GM23248 (cell line): ENCODE data around the gene LDB2. TPM values are rescaled to one million over a fixed set of nuclear protein-coding genes. Genes with fewer than 3 reads are reported as not detected.
"Not testable (repeated sequence)": the region's sequence is repeated elsewhere in the genome, so short reads cannot be mapped to it uniquely, and the experiment has no call there.

ENCODE experiments used
- DNase-seq: peaks from one replicate; pipeline ENCODE4 v3.0.0-alpha.2; 2015
- H2AFZ ChIP-seq: fragments of 200-600 bp; sonication (generic); 2 replicates; pipeline ENCODE4 v1.6.1; 2016; ENCODE audit warnings: antibody characterized with exemption
- H3F3A ChIP-seq: fragments of 200-600 bp; sonication (generic); 2 replicates; pipeline ENCODE4 v1.6.1; 2016; ENCODE audit warnings: mild to moderate bottlenecking, antibody characterized with exemption, mixed run types; ENCODE audit not compliant: insufficient read depth
- H3K27ac ChIP-seq: fragments of 200-600 bp; sonication (generic); 2 replicates; pipeline ENCODE4 v1.5.1; 2016; ENCODE audit warnings: mild to moderate bottlenecking
- H3K27me3 ChIP-seq: fragments of 200-600 bp; sonication (generic); replicated peaks from 2 replicates; pipeline ENCODE4 v1.6.1; 2016; ENCODE audit warnings: mild to moderate bottlenecking; ENCODE audit not compliant: insufficient read depth
- H3K36me3 ChIP-seq: fragments of 200-600 bp; sonication (generic); 2 replicates; pipeline ENCODE4 v1.6.1; 2016; ENCODE audit warnings: low read depth, mild to moderate bottlenecking
- H3K4me1 ChIP-seq: fragments of 200-600 bp; sonication (generic); 2 replicates; pipeline ENCODE4 v1.6.1; 2016; ENCODE audit warnings: mild to moderate bottlenecking; ENCODE audit not compliant: insufficient read depth
- H3K4me2 ChIP-seq: fragments of 200-600 bp; sonication (generic); one replicate; pipeline ENCODE4 v1.6.1; 2016; ENCODE audit warnings: mild to moderate bottlenecking; ENCODE audit not compliant: unreplicated experiment
- H3K4me3 ChIP-seq: fragments of 200-600 bp; sonication (generic); 2 replicates; pipeline ENCODE4 v1.5.1; 2016; ENCODE audit warnings: mild to moderate bottlenecking
- H3K79me2 ChIP-seq: fragments of 200-600 bp; sonication (generic); 2 replicates; pipeline ENCODE4 v1.6.1; 2016; ENCODE audit warnings: mild to moderate bottlenecking; ENCODE audit not compliant: insufficient read depth
- H3K9ac ChIP-seq: fragments of 200-600 bp; sonication (generic); 2 replicates; pipeline ENCODE4 v1.6.1; 2016; ENCODE audit warnings: mild to moderate bottlenecking
- H3K9me2 ChIP-seq: fragments of 200-600 bp; sonication (generic); 2 replicates; pipeline ENCODE4 v1.6.1; 2016; ENCODE audit warnings: mixed run types, mild to moderate bottlenecking, moderate library complexity; ENCODE audit not compliant: insufficient read depth
- H3K9me3 ChIP-seq: fragments of 200-600 bp; sonication (generic); one replicate; pipeline ENCODE4 v1.6.1; 2017; ENCODE audit warnings: low read depth
- H4K20me1 ChIP-seq: fragments of 200-600 bp; sonication (generic); 2 replicates; pipeline ENCODE4 v1.6.0; 2016; ENCODE audit not compliant: insufficient read depth
- EZH2 ChIP-seq: fragments of 200-600 bp; sonication (generic); IDR thresholded peaks from 2 replicates; pipeline ENCODE4 v1.6.1; 2018; ENCODE audit warnings: antibody characterized with exemption, mild to moderate bottlenecking; ENCODE audit not compliant: insufficient read depth, poor library complexity, severe bottlenecking
- EZH2phosphoT487 ChIP-seq: fragments of 200-600 bp; sonication (generic); IDR thresholded peaks from 2 replicates; pipeline ENCODE4 v1.6.1; 2018; ENCODE audit warnings: antibody characterized with exemption, moderate library complexity, mild to moderate bottlenecking, low read depth; ENCODE audit not compliant: insufficient read depth
- WGBS, 2 experiments: methylation state at CpG; one replicate each; pipeline ENCODE4 v1.1.6; 2015 to 2017; ENCODE audit warnings: low lambda C conversion rate in 2 of 2, low coverage in 1 of 2; ENCODE audit errors: missing lambda C conversion rate in 2 of 2; 5-methylcytosine and 5-hydroxymethylcytosine counted together
- in situ Hi-C: fragments of 300-500 bp; cut with MboI; formaldehyde crosslinking; loops from 2 replicates; pipeline ENCODE4 v1.15.0; 2020
- polyA plus RNA-seq: library from polyadenylated mRNA; unstranded; fragments of >200 nt; fragmentation: Nextera tagmentation; extraction: Ambion mirVana; gene quantifications from 2 replicates; pipeline ENCODE4 v1.2.1, GENCODE V29; 2016
- total RNA-seq: library from RNA; depleted of rRNA; stranded (reverse); fragments of >200 nt; shearing (Covaris generic); gene quantifications from 2 replicates; pipeline ENCODE4 v1.2.3, GENCODE V29; 2014

The LDB2 gene
- total and polyA plus RNA-seq, 2 experiments from 2014 or later: 52.8 to 76.6 TPM

GRCh38 chr4:16642897-16643296, 255.5 kb downstream of the LDB2 start:
- no peaks in the 10 kb centered on the region for H3K36me3 ChIP-seq
- peaks cover 7% of the 10 kb centered on the region; the same call in 1 of the 2 replicates for H3K79me2 ChIP-seq
- no peak overlapping the region for H3K27ac ChIP-seq
- peaks cover 17% of the 10 kb centered on the region for H3F3A ChIP-seq
- in situ Hi-C loops: no loop called here
- H3K4me3 ChIP-seq: no peak overlapping the region
- no peaks in the 10 kb centered on the region for H3K27me3 ChIP-seq
- no peak overlapping the region for H2AFZ ChIP-seq
- no peak for DNase-seq
- H3K9ac ChIP-seq: no peak overlapping the region
- peaks cover 14% of the 10 kb centered on the region for H3K4me1 ChIP-seq
- H3K9me3 ChIP-seq: no peaks in the 10 kb centered on the region
- TF ChIP-seq EZH2phosphoT487: no peak
- no peak for TF ChIP-seq EZH2
- no peaks in the 10 kb centered on the region for H3K9me2 ChIP-seq
- 92 to 93% methylated on average over 5 of the region's 5 CpGs for WGBS, 2 experiments
- H4K20me1 ChIP-seq: no peaks in the 10 kb centered on the region
- H3K4me2 ChIP-seq: no peak overlapping the region

- no peaks in the 10 kb centered on the region for H3K9me2 ChIP-seq
- H3F3A ChIP-seq: peaks cover 17% of the 10 kb centered on the region
- no peaks in the 10 kb centered on the region for H3K9me3 ChIP-seq
- H4K20me1 ChIP-seq: no peaks in the 10 kb centered on the region
- peaks cover 7% of the 10 kb centered on the region; the same call in 1 of the 2 replicates for H3K79me2 ChIP-seq
- no peak overlapping the region for H3K4me3 ChIP-seq
- no peak overlapping the region for H3K9ac ChIP-seq
- H3K4me2 ChIP-seq: peak overlapping the region; percentile 14
- H3K27ac ChIP-seq: peak overlapping the region; percentile 40
- TF ChIP-seq EZH2phosphoT487 (no peak), EZH2 (no peak)
- DNase-seq: peak; percentile 88
- peaks cover 15% of the 10 kb centered on the region for H3K4me1 ChIP-seq
- in situ Hi-C loops: no loop called here
- no peak overlapping the region for H2AFZ ChIP-seq
- H3K36me3 ChIP-seq: no peaks in the 10 kb centered on the region
- 97 to 100% methylated on average over 1 of the region's 1 CpG for WGBS, 2 experiments
- no peaks in the 10 kb centered on the region for H3K27me3 ChIP-seq
Observed at GRCh38 chr4:16641971-16642370, 256.5 kb downstream of the LDB2 start.

GRCh38 chr4:16636912-16637630, 261.4 kb downstream of the LDB2 start:
- Histone ChIP-seq H3F3A (peaks cover 18% of the 10 kb centered on the region), H3K9ac (no peak overlapping the region), H3K36me3 (no peaks in the 10 kb centered on the region), H3K27me3 (no peaks in the 10 kb centered on the region), H3K9me2 (no peaks in the 10 kb centered on the region), H3K4me3 (no peak overlapping the region), H3K9me3 (no peaks in the 10 kb centered on the region), H4K20me1 (no peaks in the 10 kb centered on the region), H3K4me1 (peaks cover 13% of the 10 kb centered on the region), H3K27ac (no peak overlapping the region), H3K4me2 (no peak overlapping the region), H2AFZ (no peak overlapping the region), H3K79me2 (peaks cover 8% of the 10 kb centered on the region)
- TF ChIP-seq EZH2 (no peak), EZH2phosphoT487 (no peak)
- 32 to 36% methylated on average over 4 of the region's 4 CpGs for WGBS, 2 experiments
- DNase-seq: peak; percentile 38
- in situ Hi-C loops: no loop called here

GRCh38 chr4:16636304-16636703, 262.1 kb downstream of the LDB2 start:
- Histone ChIP-seq H3K4me2 (no peak overlapping the region), H2AFZ (no peak overlapping the region), H4K20me1 (no peaks in the 10 kb centered on the region), H3K9me2 (no peaks in the 10 kb centered on the region), H3K79me2 (peaks cover 15% of the 10 kb centered on the region), H3F3A (peaks cover 11% of the 10 kb centered on the region), H3K4me1 (peaks cover 7% of the 10 kb centered on the region), H3K36me3 (no peaks in the 10 kb centered on the region), H3K9me3 (no peaks in the 10 kb centered on the region), H3K27ac (no peak overlapping the region), H3K4me3 (no peak overlapping the region), H3K9ac (no peak overlapping the region), H3K27me3 (no peaks in the 10 kb centered on the region)
- in situ Hi-C loops: no loop called here
- TF ChIP-seq EZH2: no peak
- TF ChIP-seq EZH2phosphoT487: no peak
- WGBS, 2 experiments: 96 to 100% methylated on average over 2 of the region's 2 CpGs
- no peak for DNase-seq

- Histone ChIP-seq H3F3A (peaks cover 19% of the 10 kb centered on the region), H3K4me1 (peaks cover 28% of the 10 kb centered on the region), H3K79me2 (peaks cover 38% of the 10 kb centered on the region)
- H4K20me1 ChIP-seq, H3K9me2 ChIP-seq, H3K4me3 ChIP-seq, H3K36me3 ChIP-seq, H2AFZ ChIP-seq, H3K9me3 ChIP-seq, H3K27me3 ChIP-seq, DNase-seq, H3K27ac ChIP-seq, in situ Hi-C loops, H3K9ac ChIP-seq, H3K4me2 ChIP-seq: not testable (repeated sequence)
- WGBS, 2 experiments: 94 to 100% methylated on average over 2 of the region's 2 CpGs
Observed at GRCh38 chr4:16629274-16629673, 269.2 kb downstream of the LDB2 start.

GRCh38 chr4:16628835-16629234, 269.6 kb downstream of the LDB2 start:
- Histone ChIP-seq H3K27ac (peak overlapping the region; percentile 95), H3F3A (peaks cover 19% of the 10 kb centered on the region)
- not testable (repeated sequence) for H3K9ac ChIP-seq

More at GRCh38 chr4:16628835-16629234, 269.6 kb downstream of the LDB2 start:
- Histone ChIP-seq H3K79me2 (peaks cover 38% of the 10 kb centered on the region), H3K4me1 (peaks cover 28% of the 10 kb centered on the region)
- H3K9me3 ChIP-seq, H3K36me3 ChIP-seq, H2AFZ ChIP-seq, H3K4me2 ChIP-seq, H3K4me3 ChIP-seq, H3K9me2 ChIP-seq, DNase-seq, H4K20me1 ChIP-seq, H3K27me3 ChIP-seq, in situ Hi-C loops: not testable (repeated sequence)
- WGBS, 2 experiments: 95 to 100% methylated on average over 4 of the region's 4 CpGs
